D341Med (cell line): ENCODE data around the gene ALDH5A1.

ENCODE experiments used
- DNase-seq: peaks from one replicate; pipeline ENCODE4 v3.0.0; 2012; ENCODE audit warnings: low spot score

ALDH5A1 gene

GRCh38 chr6:24494821-24495795 is at the start of gene ALDH5A1:
Gene ALDH5A1 (plus strand): TSS chr6:24494969. CDS start chr6:24494997, 28 bp downstream.
- DNase-seq, result peak; percentile 87

- no peak for DNase-seq
Measured at GRCh38 chr6:24445704-24446103, 49.1 kb upstream of the ALDH5A1 start.

GRCh38 chr6:24446670-24447069 is 48.1 kb upstream of the ALDH5A1 start:
- DNase-seq, result no peak

GRCh38 chr6:24448396-24448795 is 46.4 kb upstream of the ALDH5A1 start:
- no peak for DNase-seq

GRCh38 chr6:24448828-24449525 is 45.8 kb upstream of the ALDH5A1 start:
- DNase-seq, result no peak

GRCh38 chr6:24451581-24452388 is 43.0 kb upstream of the ALDH5A1 start:
- DNase-seq, result no peak

GRCh38 chr6:24453921-24454320 is 40.8 kb upstream of the ALDH5A1 start:
- DNase-seq, result no peak

GRCh38 chr6:24454452-24454851 is 40.3 kb upstream of the ALDH5A1 start:
- DNase-seq, result no peak

GRCh38 chr6:24455061-24455460 is 39.7 kb upstream of the ALDH5A1 start:
- no peak for DNase-seq

- DNase-seq, result no peak
Measured at GRCh38 chr6:24458134-24458533, 36.6 kb upstream of the ALDH5A1 start.

GRCh38 chr6:24458941-24459340 is 35.8 kb upstream of the ALDH5A1 start:
- DNase-seq, result no peak

- DNase-seq, result no peak
Measured at GRCh38 chr6:24460966-24461365, 33.8 kb upstream of the ALDH5A1 start.

- no peak for DNase-seq
Measured at GRCh38 chr6:24464253-24465038, 30.3 kb upstream of the ALDH5A1 start.

GRCh38 chr6:24469811-24470210 is 25.0 kb upstream of the ALDH5A1 start:
- DNase-seq, result no peak

- no peak for DNase-seq
Measured at GRCh38 chr6:24472181-24472580, 22.6 kb upstream of the ALDH5A1 start.

GRCh38 chr6:24476631-24477030 is 18.1 kb upstream of the ALDH5A1 start:
- DNase-seq, result no peak

GRCh38 chr6:24477070-24477469 is 17.7 kb upstream of the ALDH5A1 start:
- DNase-seq, result peak; percentile 52

- DNase-seq, result no peak
Measured at GRCh38 chr6:24478903-24479302, 15.9 kb upstream of the ALDH5A1 start.

- no peak for DNase-seq
Measured at GRCh38 chr6:24480705-24481104, 14.1 kb upstream of the ALDH5A1 start.

- DNase-seq, result no peak
Measured at GRCh38 chr6:24481449-24481848, 13.3 kb upstream of the ALDH5A1 start.

- no peak for DNase-seq
Measured at GRCh38 chr6:24484657-24485323, 10.0 kb upstream of the ALDH5A1 start.
